ENCODE measurements around the gene WDR76.
A peak's percentile ranks its signal among the peaks of the same experiment; 100 is the strongest.
"Not testable (repeated sequence)": the region's sequence is repeated elsewhere in the genome, so short reads cannot be mapped to it uniquely, and the experiment has no call there.

The WDR76 gene

DNA sequence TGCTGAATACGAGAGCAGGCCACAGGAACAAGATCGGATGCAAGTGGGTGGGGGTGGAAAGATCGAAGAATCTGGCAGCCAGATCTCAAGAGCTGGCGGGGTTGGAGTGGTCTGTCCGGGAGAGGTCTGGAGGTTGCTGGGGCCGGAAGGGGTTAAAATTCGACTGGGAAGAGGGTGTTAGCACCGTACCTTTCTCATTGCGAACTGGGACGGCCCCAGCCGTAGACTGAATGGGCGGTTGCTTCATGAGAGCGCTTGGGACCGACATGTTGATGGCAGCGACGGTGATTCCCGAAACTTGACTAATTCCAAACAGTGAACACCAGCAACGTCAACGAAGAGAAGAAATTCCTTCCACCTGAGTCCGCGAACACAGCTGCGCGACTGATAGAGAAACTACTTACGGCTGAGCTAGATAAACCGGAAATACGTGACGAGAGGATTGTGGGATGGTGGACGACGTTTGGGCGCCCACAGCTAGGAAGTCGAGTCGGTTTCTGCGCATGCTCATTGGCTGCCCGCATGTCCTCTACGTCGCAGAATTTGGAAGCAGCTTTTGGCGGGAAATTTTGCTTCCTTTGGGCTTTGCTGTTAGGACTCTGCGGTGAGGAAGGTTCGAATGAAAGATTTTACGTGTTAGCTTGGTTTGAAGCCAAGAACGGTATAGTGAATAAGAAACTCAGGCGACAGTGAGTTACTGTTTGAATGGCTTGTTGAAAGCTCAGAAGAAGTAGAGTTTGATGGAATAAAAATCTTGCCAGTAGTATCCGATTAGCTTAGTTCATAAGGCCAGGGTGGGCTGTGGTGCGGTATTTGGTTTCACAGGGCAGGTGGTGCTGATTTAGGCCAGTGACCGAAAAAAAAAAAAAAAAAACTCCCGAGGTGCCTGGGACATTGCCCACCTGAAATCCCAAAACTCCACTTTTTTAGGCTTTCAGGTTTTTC lies 2.2 kb upstream of the WDR76 start, which contains the start of gene MFAP1:
Gene MFAP1 (minus strand): TSS at position 389 of the 945 bp plus-strand sequence. CDS start 121 bp downstream, at position 268.
- DNase-seq (ENCODE audit: low read depth): peak; percentile 88

DNA sequence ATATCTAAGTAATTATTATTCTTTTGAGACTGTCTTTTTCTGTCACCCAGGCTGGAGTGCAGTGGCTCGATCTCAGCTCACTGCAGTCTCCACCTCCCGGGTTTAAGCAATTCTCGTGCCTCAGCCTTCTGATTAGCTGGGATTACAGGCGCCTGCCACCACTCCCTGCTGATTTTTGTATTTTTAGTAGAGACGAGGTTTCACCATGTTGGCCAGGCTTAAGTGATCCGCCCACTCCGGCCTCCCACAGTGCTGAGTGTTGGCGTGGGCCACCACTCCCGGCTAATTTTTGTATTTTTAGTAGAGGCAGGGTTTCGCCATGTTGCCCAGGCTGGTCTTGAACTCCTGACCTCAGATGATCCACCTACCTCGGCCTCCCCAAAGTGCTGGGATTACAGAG lies 1.5 kb upstream of the WDR76 start:
- DNase-seq (ENCODE audit: low read depth): not testable (repeated sequence)

DNA sequence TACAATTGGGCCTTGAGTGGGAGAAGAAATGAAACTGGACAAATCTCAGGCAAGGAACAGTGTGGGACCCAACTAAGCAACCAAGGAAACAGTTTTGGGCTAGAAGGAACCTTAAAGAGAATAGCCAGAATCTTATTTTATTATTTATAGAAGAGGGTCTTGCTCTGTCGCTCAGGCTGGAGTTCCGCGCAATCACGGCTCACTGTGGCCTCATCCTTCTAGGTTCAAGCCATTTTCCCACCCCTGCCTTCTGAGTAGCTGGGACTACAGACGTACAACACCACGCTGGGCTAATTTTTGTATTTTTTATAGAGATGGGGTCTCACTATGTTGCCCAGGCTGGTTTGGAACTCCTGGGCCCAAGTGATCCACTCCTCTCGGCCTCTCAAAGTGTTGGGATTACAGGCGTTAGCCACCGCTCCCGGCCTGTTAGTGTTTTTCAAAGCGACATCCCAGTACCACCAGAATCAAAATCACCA lies 734 bp upstream of the WDR76 start:
- DNase-seq (ENCODE audit: low read depth): no peak

DNA sequence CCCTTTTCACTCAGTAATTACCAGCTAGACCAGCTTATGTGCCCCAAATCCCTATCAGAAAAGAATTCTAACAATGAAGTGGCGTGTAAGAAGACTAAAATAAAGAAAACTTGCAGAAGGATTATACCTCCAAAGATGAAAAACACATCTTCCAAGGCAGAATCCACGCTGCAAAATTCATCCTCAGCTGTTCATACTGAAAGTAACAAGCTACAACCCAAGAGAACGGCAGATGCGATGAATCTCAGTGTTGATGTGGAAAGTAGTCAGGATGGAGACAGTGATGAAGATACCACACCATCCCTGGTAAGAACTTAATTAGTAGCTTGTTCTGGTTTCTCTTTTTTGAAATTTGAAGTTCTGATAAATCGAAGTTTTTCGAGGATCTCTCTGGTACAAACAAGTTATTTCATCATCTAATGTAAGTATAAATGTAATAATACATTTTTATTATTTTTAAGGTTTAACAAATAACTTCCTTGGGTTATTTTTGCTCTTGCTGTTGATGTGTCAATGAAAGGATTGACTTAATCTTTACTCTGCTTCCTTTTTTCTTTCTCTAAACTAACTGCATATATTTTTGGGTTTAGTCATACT lies 1.4 kb downstream of the WDR76 start:
- DNase-seq (ENCODE audit: low read depth): no peak

DNA sequence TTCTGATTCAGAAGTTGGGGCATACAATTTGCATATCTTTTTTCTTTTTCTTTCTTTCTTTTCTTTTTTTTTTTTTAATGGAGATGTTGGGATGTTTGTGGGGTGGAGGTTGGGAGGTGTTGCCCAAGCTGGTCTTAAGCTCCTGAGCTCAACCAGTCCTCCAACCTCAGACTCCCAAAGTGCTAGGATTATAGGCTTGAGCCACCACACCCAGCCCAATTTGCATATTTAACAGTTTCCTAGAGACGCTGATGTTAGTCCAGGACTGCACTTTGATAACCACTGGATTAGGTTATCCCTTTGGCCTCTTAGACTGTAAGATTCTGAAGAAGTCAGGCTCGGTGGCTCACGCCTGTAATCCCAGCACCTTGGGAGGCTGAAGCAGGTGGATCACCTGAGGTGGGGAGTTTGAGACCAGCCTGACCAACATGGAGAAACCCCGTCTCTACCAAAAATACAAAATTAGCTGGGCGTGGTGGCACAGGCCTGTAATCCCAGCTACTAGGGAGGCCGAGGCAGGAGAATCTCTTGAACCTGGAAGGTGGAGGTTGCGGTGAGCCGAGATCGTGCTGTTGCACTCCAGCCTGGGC lies 3.2 kb downstream of the WDR76 start:
- not testable (repeated sequence) for DNase-seq (ENCODE audit: low read depth)

DNA sequence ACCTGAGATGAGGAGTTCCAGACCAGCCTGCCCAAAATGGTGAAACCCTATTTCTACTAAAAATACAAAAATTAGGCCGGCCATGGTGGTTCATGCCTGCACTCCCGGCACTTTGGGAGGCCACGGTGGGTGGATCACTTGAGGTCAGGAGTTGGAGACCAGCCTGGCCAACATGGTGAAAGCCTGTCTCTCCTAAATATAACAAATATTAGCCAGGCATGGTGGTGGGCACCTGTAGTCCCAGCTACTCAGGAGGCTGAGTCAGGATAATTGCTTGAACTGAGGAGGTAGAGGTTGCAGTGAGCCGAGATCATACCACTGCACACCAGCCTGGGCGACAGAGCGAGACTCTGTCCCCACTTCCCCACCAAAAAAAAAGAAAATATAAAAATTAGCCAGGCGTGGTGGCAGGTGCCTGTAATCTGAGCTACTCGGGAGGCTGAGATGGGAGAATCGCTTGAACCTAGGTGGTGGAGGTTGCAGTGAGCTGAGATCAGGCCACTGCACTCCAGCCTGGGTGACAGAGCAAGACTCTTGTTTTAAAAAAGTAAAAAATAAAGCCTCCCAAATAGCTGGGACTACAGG lies 4.0 kb downstream of the WDR76 start:
- DNase-seq (ENCODE audit: low read depth): not testable (repeated sequence)

DNA sequence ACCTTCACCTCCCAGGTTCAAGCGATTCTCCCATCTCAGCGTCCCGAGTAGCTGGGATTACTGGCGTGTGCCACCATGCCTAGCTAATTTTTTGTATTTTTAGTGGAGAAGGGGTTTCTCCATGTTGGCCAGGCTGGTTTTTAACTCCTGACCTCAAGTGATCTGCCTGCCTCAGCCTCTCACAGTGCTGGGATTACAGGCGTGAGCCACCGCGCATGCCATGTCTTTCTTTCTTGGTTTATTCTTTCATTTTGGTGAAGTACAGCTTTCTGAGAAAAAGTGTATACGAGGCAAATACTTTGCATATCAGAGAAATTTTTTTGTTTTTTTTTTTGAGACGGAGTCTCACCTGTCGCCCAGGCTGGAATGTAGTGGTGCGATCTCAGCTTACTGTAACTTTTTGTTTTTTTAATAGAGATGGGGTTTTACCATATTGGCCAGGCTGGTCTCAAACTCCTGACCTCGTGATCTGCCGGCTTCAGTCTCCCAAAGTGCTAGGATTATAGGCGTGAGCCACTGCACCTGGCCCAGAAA lies 4.8 kb downstream of the WDR76 start:
- not testable (repeated sequence) for DNase-seq (ENCODE audit: low read depth)

DNA sequence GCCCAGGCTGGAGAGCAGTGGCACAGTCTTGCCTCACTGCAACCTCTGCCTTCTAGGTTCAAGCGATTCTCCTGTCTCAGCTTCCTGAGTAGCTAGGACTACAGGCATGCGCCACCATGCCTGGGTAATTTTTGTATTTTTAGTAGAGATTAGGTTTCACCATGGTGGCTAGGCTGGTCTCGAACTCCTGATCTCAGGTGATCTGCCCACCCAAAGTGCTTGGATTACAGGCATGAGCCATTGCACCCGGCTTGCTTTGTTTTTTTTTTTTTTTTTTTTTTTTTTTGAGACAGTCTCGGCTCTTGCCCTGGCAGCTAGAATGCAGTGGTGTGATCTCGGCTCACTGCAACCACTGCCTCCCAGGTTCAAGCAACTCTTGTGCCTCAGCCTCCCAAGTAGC lies 5.7 kb downstream of the WDR76 start:
- not testable (repeated sequence) for DNase-seq (ENCODE audit: low read depth)

DNA sequence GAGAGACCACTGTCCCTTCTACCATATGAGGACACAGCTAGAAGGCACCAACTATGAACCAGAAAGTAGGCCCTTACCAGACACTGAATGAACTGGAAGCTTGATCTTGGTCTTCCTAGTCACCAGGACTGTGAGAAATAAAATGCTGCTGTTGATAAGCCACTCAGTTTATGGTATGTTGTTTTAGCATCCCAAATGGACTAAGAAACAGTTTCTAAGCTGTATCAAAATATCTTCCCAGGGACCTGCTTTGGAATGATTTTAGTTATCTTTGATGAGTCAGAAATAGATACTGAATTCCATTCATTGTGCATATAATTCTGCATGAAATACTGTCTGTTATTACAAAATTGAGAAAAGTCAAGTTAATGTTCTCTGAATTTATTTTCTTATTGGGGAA lies 18.6 kb downstream of the WDR76 start:
- no peak for DNase-seq (ENCODE audit: low read depth)

DNA sequence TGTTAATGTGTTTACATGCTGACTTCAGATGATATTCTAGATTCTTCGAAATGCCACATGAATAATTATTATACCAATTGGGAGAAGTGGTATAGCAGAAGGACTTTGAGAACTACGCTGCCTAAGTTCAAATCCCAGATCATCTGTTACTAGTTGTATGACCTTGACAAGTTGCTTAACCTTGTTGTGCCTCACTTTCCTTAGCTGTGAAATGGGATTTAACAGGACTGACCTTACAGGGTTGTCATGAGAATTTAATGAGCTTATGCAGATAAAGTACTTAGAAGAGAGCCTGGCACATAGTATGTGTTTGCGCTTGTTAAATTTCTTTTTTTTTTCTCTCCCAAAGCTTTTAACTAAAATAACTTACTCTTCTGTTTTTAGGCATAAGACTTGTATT lies 24.4 kb downstream of the WDR76 start:
- DNase-seq (ENCODE audit: low read depth): no peak

DNA sequence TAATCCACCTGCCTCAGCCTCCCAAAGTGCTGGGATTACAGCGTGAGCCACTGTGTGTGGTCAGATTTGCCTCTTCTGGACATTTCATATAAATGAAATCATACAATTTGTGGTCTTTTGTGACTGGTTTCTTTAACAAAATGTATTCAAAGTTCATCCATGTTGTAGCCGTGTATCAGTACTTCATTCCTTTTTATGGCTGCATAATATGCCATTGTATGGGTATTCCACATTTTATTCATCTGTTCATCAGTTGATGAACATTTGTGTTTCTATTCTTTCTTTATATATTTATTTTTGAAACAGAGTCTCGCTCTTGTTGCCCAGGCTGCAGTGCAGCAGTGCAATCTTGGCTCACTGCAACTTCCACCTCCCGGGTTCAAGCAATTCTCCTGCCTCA lies 25.8 kb downstream of the WDR76 start:
- DNase-seq (ENCODE audit: low read depth): no peak

DNA sequence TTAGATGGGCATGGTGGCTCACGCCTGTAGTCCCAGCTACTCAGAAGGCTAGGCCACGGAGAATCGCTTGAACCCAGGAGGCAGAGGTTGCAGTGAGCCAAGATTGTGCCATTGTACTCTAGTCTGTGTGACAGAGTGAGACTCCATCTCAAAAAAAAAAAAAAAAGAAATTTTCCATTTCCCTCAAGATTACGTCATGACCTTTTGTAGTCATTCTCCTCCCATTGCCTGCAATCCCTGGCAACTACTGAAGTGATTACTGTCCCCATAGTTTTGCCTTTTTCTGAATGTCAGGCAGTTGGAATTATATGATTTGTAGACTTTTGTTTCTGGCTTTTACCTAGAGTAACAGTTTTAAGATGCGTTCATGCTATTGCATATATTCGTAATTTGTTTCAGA lies 28.0 kb downstream of the WDR76 start:
- DNase-seq (ENCODE audit: low read depth): no peak

DNA sequence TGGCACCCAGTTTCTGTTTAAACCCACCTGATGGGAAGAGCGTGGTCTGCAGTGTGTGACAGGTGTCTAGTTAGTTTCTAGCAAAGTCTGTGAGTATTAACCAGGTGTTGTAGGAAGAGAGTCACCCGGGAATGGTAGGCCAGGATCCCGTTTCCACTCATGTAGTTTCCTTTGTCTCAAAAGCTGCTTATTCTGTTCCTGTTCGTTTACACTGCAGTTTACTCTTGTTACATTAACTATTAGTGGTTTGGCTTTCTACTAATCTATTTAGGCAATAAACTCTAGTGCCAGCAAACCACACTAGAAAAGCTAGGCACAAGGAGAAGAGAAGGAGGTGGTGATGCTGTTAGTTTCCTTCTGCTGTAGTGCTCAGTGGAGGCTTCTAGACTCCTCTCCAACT lies 32.7 kb downstream of the WDR76 start:
- DNase-seq (ENCODE audit: low read depth): no peak

DNA sequence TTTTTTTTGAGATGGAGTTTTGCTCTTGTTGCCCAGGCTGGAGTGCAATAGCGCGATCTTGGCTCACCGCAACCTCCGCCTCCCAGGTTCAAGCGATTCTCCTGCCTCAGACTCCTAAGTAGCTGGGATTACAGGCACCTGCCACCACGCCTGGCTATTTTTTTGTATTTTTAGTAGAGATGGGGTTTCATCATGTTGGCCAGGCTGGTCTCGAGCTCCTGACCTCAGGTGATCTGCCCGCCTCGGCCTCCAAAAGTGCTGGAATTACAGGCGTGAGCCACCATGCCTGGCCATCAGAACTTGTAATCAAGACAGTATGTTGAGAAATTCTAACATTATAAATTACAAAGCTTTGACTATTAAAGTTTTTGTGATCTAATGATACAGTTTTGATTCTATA lies 39.8 kb downstream of the WDR76 start:
- DNase-seq (ENCODE audit: low read depth): not testable (repeated sequence)

DNA sequence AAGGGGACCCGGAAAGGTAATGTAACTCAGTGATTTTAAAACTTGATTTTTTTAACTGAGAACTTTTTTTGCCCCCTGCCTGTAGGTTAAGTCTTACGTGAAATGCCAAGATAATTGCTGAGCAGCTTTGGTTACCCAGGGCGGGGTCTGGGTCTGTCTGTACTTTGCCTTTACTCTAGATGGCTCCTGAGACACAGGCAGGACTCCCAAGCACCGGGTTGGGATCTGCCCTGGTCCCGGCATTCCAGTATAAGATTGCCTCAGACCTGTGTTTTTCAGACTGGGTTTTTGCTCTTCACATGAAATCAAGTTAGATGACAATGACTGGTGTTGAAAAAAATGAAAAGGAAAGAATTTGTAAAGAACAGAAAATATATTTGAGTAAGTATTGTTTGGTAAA lies 40.3 kb downstream of the WDR76 start:
- DNase-seq (ENCODE audit: low read depth): no peak

DNA sequence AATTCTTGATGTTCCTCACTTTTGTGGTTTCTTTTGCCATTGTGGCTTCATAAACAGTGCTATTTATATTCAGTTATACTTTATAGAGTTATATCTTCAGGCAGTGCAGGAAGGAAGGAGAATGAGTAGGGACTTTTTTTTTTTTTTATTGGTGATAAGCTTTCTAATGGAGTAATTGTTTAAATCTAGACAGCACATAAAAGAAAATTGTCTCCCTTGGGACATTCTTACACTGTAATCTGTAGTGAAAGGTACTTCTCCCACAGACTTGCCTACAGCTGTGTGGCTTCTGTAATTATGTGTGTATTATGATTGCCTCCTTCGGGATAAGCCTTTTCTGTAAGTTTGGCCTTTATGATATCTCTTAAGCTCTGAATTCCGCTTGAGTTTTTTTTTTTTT lies 41.6 kb downstream of the WDR76 start:
- DNase-seq (ENCODE audit: low read depth): no peak

DNA sequence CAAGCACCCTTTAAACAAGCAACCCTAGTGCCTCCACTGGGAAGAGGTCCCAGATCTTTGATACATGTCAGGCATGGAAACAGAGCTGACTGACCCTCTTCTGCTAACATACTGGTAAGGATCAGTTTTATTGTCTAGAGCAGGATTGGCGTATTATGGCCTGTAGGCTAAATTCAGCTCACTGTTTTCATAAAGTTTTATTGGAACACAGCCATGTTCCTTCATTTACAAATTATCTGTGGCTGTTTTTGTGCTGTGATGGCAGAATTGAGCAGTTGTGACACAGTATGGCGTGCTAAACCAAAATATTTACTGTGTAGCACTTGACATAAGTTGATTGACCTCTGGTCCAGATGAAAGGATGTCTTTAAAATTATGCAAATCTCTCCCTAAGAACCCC lies 45.0 kb downstream of the WDR76 start:
- no peak for DNase-seq (ENCODE audit: low read depth)

DNA sequence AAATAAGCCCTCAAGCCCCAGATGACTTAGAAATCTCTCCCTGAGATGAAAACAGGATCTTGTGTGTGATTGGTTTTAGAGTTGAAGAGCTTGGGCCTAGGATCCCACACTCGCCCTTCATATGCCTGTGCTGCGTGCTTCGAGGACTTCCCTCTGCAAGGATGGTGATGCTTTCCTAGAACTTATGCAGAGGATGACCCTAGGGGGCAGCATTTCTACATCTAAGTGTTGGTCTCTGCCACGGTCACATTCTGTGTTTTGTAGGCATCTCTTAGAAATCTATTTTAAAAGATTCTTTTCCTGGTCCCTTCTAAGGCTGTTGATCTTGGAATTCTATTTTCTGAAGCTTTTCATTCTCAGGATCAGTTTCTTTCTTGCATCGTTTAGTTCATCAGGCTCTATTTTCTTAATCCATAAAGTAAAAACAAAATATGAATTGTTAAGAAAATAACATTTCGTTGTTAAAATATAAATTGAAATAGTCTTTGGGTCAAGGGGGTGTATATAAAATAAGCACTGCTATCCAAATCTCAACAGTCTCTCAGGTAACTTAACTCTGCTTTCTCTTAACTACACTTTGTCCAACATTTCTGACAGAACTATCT lies 45.7 kb downstream of the WDR76 start:
- DNase-seq (ENCODE audit: low read depth): peak; percentile 40

DNA sequence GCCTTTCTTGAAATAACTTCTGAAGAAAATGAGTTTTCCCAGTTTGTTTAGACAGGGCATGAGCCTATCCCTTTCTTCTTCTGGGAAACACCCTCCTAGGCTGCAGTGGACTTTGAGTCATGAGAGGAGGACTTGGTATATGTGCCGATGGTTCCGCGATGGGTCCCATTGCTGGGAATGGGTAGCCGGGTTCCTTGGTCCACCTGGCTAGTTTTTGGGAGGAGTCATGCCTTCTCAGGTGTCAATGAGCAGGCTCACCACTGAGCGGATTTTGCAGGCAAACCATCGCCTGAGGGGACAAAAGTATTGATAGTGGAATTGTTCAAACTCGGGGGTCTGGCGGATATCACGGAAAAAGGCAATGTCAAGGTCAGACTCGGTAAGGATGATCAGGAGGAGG lies 46.8 kb downstream of the WDR76 start:
- no peak for DNase-seq (ENCODE audit: low read depth)

DNA sequence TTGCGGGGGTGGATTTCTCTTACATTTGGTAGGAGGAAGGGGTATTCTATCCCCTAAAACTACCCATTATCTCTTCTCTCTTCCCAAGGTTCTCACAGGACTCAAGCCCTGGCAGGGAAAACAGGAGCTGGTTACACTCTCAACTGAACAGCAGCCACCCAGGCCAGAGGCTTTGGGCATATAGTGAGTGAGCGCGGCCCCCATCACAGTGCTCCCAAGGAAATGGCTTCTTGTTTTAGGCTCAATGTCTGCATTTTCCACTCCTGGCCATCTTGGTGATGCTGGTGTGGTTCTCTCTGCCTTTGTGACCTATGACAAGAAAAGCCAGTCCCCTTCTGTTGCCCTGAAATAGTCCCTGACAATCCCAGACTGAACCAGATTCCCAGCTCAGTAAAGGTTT lies 50.1 kb downstream of the WDR76 start:
- no peak for DNase-seq (ENCODE audit: low read depth)

DNA sequence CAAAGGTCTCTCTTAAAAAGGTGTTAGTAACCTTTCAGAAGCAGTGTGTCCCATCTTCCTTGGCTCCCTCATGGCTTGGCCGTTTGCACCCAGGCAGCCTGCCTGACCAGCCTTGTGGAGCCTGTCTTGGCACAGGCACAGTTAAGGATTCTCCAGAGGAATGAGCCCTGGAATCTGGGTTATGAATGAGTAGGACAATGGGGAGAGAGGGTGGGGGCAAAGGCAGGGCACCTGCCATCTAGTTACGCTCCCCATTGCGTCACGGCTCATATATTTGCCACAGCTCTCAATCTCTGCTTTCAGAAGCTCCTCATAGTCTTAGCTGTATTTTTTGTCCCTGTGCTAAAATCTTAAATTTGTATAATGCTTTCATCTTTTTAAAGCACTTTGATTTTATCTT lies 50.6 kb downstream of the WDR76 start:
- no peak for DNase-seq (ENCODE audit: low read depth)

DNA sequence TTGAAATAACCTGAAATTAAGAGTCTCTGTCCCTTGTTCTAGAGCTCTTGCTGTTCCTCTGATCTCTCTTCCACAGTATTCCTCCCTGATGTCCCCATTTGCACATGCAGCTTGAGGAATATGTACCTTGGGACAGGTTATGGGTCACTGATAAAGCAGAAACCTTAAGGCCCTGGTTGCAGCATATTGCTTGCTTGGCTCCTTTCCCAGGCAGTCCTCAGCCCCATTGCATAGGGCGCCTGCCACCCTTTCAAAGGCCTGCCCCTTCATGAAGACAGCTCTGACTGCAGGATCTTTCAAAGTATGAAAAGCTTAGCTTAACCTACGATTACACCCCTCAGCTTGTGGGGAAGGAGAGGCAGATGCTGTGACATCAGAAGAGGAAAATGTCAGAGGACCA lies 51.6 kb downstream of the WDR76 start:
- DNase-seq (ENCODE audit: low read depth): no peak
